GM10248 (cell line): ENCODE data around the gene FYN.
"Not testable (repeated sequence)": the region's sequence is repeated elsewhere in the genome, so short reads cannot be mapped to it uniquely, and the experiment has no call there.

Experiments
- CTCF ChIA-PET: fragments of 300-600 bp; sonication (Branson Sonifier 250); formaldehyde crosslinking; extraction: SDS; loops from one replicate; lab custom pipeline; 2021; ENCODE audit warnings: antibody characterized with exemption; lab: Yijun Ruan, JAX
- POLR2A ChIA-PET: fragments of 350-650 bp; sonication (Branson Sonifier 250); formaldehyde crosslinking; extraction: SDS; loops from one replicate; lab custom pipeline; 2020; ENCODE audit warnings: antibody characterized with exemption; lab: Yijun Ruan, JAX
- DNase-seq: peaks from one replicate; pipeline ENCODE4 v3.0.0; 2012; ENCODE audit errors: extremely low spot score
- TF ChIP-seq, protein P1 (sequence below): IDR thresholded peaks from 2 replicates; pipeline ENCODE4 v1.5.1; 2012; ENCODE audit warnings: mild to moderate bottlenecking, low read depth; ENCODE audit errors: extremely low read depth, missing control alignments, control extremely low read depth

FYN gene

DNA sequence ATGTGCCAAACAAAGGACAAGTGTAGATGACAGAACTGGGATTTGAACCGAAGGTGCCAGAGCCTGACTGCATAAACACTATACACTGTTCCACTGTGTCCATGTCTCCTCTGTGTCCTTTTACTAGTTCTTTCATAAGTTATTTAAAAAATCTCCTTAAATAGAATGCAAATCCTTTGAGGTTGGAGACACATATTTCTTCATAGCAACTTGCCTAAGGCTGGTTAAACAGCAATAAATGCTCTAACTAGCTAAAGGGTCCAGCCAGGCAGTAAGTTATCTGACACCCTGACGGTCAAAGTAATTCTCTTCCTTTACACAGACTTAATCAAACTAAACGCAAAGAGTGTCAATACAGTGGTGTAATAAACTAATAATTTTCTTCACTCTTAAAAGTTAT is 191.4 kb downstream of the FYN start:
- TF ChIP-seq, protein P1, sequence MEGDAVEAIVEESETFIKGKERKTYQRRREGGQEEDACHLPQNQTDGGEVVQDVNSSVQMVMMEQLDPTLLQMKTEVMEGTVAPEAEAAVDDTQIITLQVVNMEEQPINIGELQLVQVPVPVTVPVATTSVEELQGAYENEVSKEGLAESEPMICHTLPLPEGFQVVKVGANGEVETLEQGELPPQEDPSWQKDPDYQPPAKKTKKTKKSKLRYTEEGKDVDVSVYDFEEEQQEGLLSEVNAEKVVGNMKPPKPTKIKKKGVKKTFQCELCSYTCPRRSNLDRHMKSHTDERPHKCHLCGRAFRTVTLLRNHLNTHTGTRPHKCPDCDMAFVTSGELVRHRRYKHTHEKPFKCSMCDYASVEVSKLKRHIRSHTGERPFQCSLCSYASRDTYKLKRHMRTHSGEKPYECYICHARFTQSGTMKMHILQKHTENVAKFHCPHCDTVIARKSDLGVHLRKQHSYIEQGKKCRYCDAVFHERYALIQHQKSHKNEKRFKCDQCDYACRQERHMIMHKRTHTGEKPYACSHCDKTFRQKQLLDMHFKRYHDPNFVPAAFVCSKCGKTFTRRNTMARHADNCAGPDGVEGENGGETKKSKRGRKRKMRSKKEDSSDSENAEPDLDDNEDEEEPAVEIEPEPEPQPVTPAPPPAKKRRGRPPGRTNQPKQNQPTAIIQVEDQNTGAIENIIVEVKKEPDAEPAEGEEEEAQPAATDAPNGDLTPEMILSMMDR, result no peak
- POLR2A ChIA-PET, result no interaction called here
- no peak for DNase-seq
- CTCF ChIA-PET, result interaction anchor here (0.9 to 4.8 kb wide), 3 partner anchors 13 to 360 kb away, joined by 3 to 27 read pairs (median 4); no protein-coding TSS in a partner anchor

DNA sequence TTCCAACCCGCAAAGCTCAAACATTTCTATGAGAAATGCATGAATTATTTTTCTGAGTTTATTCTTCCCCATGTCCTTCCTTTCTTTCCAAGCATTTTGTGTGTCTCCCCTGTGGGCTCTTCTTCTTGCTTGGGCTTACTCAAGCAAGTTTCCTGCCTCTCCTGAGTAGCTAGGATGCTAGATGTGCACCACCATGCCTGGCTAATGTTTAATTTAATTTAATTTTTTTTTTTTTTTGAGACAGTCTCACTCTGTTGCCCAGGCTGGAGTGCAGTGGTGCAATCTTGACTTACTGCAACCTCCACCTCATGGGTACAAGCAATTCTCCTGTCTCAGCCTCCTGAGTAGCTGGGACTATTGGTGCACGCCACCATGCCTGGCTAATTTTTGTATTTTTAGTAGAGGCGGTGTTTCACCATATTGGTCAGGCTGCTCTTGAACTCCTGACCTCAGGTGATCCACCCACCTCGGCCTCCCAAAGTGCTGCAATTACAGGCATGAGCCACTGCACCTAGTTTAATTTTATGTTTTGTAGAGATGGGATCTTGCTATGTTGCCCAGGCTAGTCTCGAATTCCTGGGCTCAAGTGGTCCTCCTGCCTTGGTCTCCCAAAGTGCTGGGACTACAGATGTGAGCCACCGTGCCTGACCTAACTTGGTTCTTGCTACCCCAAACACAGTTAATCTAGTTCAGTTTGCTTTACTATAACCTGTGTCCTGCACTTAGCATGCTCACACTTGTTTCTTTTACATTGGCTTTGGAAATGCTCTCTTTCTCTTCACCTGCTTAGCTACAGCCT is 192.2 kb downstream of the FYN start:
- DNase-seq, CTCF ChIA-PET, POLR2A ChIA-PET: not testable (repeated sequence)

DNA sequence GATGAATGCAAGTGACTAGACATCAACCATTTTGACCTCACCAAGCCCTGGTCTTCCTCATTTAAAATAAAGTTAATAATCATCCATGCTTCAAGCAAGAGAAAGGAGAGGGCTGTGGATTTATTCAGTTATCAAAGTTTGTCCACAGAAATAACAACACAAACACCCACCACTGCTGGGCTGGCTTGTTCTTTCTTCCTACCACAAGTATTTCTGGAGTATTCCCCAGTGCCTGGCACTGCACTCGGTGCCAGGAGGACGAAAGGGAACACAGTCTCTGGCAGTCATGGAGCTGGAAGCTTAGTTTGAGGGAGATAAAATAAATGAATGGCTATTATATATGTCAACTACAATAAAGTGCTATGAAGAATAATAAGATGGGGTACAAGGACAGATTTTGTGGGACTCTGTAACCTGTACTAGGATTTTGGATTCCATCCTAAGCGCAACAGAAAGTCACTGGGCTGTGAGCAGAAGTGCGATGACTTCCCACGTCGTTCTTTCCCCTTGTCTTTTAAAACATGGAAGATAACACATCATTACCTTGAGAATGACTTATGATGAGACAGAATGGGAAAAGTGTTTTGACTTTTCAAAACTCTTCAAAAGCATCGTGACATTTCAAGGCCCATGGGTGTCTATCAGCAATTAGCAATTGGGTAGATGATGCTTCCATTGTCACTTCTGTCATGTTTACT is 193.1 kb downstream of the FYN start:
- TF ChIP-seq, protein P1, result no peak
- no peak for DNase-seq
- ChIA-PET CTCF (interaction anchor here (1.2 kb wide), 1 partner anchor 12 kb away, joined by 3 read pairs; no protein-coding TSS in a partner anchor), POLR2A (no interaction called here)

DNA sequence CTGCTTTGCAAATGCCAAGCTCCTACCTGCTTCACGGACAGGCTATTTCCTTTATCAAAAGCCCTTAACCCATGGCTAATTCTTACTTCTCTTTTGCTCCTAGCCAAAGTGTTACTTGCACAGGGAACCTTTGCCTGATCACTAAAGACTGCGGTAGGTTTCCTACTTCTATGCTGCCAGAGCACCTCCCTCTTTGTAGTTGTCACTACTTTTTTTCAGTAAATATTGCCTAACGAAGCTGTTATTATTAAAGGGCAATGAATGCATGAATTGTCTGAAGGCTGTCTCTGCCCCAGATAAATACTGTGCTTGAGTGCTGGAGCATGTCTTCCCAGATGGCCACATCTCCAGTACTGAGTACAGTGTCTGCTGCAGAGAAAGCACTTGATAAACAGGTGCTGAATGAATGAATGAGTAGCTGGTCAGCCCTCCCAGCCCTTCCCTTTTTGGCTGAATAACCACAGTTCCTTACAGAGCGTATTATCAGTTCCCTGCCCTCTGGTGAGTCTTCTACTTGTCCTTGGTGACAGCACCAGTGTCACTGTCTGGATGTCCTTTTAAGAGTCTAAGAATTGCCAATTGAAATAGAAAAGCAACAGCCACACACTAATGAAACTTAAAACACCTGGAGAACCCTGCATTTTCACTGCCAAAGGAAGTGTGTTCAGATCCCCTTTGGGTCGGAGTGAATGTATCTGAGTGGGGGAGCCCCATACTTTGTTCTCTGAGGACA is 194.0 kb downstream of the FYN start:
- ChIA-PET CTCF (interaction anchor here (1.2 kb wide), 1 partner anchor 13 kb away, joined by 3 read pairs; no protein-coding TSS in a partner anchor), POLR2A (no interaction called here)
- DNase-seq, result no peak
- TF ChIP-seq, protein P1, result no peak

DNA sequence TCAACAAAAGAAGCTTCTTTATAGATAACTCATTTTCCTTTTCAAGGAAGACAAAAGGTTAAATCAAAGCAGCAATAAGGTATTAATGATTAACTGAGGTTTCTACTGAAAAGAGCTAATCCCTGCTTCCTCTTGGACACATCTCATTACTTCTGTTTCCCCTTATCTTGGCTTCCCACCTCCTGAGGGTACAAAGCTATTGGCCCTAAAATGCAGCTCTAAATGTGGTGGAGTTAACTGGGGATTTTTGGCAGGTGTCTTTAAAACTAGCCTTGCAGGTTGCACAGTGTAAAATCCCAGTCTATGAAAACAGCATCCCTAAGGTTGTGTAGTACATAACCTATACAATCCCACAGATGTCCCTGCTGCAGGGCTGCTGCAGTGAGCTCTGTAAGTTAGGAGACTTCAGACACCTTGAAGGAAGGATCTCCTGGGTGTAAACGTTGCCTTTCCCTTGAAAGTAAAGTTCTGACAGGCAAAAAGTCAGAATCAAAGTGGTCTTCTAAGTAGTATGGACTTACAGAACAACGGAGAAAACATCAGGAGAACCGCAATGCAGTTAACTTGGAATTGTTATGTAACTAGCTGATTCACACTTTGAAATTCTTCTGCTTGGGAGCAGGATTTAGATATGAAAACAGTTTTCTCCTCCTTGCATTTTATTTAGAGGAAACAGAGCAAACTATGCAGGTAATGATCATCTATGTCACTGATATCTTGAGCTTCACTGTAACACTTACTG is 195.8 kb downstream of the FYN start:
- POLR2A ChIA-PET, result no interaction called here
- CTCF ChIA-PET, result interaction anchor here (1.0 to 1.7 kb wide), 6 partner anchors 10 to 367 kb away, joined by 3 to 10 read pairs (median 4); no protein-coding TSS in a partner anchor
- DNase-seq, result no peak
- TF ChIP-seq, protein P1, result no peak

DNA sequence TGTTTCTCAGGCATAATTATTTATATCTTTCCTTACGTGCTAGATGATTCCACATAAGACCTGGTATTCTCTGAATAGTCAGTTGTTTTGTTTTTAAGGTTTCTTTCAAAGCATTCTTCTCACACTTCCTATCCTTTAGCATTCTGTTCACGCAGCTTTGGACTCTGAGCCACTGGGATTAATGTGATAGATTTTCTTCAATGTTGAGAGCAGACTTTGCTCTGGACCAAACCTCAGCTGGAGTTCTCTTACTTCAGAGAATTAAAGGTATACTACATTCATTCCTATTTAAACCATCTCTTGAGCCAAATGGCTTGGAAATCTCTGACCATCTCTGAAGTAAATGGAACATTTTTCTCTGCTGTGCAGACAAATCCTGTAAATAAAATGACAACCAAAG is 196.9 kb downstream of the FYN start:
- DNase-seq, result no peak
- TF ChIP-seq, protein P1, result no peak
- CTCF ChIA-PET, result interaction anchor here (1.0 to 1.5 kb wide), 2 partner anchors 9 kb away, joined by 4 to 10 read pairs; no protein-coding TSS in a partner anchor
- POLR2A ChIA-PET, result no interaction called here
